HepG2 (cell line): ENCODE data around the gene MEMO1. TPM values are rescaled to one million over a fixed set of nuclear protein-coding genes. Genes with fewer than 3 reads are reported as not detected.

ENCODE experiments used
- ATAC-seq: fragments of 200-7000 bp; cut with Tn5 transposase; 3 replicates; pipeline ENCODE4 v1.9.1; 2020; ENCODE audit warnings: mild to moderate bottlenecking, moderate library complexity
- BruUV-seq: library from RNA; stranded (reverse); fragments of 400-500 nt; replicated peaks from 2 replicates; lab custom pipeline; 2021; lab: Mats Ljungman, UMichigan
- CTCF ChIA-PET: fragments of 300-600 bp; formaldehyde crosslinking; extraction: SDS; loops from one replicate; lab custom pipeline; 2021; ENCODE audit warnings: low total read pairs, inconsistent platforms, low intra/inter-chr PET ratio; lab: Yijun Ruan, JAX
- POLR2A ChIA-PET: fragments of 350-600 bp; sonication (Branson Sonifier 250); formaldehyde crosslinking; loops from one replicate; lab custom pipeline; 2020; ENCODE audit warnings: antibody characterized with exemption, inconsistent platforms; lab: Yijun Ruan, JAX
- DNase-seq: peaks from one replicate; pipeline ENCODE4 v3.0.0-alpha.2; 2015; ENCODE audit warnings: low spot score
- FAIRE-seq: peaks from 3 replicates; lab custom pipeline; 2011; peaks lifted over from hg19 to GRCh38; lab: Jason Lieb, UNC
- H2AFZ ChIP-seq: one replicate; pipeline ENCODE4 v1.6.1; 2011; ENCODE audit warnings: low read length, inconsistent platforms
- H3K27ac ChIP-seq: fragments of 300-600 bp; 3 replicates; pipeline ENCODE4 v1.8.0; 2011; ENCODE audit warnings: mixed run types, mild to moderate bottlenecking, mixed read lengths, low read length, inconsistent platforms; ENCODE audit not compliant: insufficient read depth; ENCODE audit errors: extremely low read length
- H3K27me3 ChIP-seq, 2 experiments: fragments of 200-600 bp in 1 of 2; 2 replicates in 1 of 2; 3 replicates in 1 of 2; pipeline versions ENCODE4 v1.6.0 to v1.8.0; 2011; ENCODE audit warnings: low read length in 2 of 2, mild to moderate bottlenecking in 2 of 2, moderate library complexity in 2 of 2, inconsistent platforms in 1 of 2; ENCODE audit not compliant: insufficient read depth in 2 of 2, control insufficient read depth in 1 of 2
- H3K36me3 ChIP-seq, 2 experiments: fragments of 200-600 bp in 1 of 2; replicated peaks in 1 of 2; 2 replicates in 1 of 2; 3 replicates in 1 of 2; pipeline versions ENCODE4 v1.5.1 to v1.8.0; 2011; ENCODE audit warnings: low read length in 2 of 2, inconsistent platforms in 1 of 2; ENCODE audit not compliant: insufficient read depth in 2 of 2, control insufficient read depth in 1 of 2
- H3K4me1 ChIP-seq: 2 replicates; pipeline ENCODE4 v1.5.1; 2012; ENCODE audit warnings: low read length, inconsistent platforms; ENCODE audit not compliant: insufficient read depth
- H3K4me2 ChIP-seq: 2 replicates; pipeline ENCODE4 v1.6.0; 2011; ENCODE audit warnings: low read depth, low read length, inconsistent platforms
- H3K4me3 ChIP-seq, 3 experiments: fragments of 200-600 bp in 1 of 3; sonication (generic), shearing (Covaris generic) in 1 of 3; replicated peaks in 1 of 3; 2 replicates each; pipeline ENCODE4 v1.5.1; 2011 to 2016; ENCODE audit warnings: low read length in 3 of 3, inconsistent platforms in 2 of 3, low read depth in 2 of 3, mild to moderate bottlenecking in 2 of 3, control low read depth in 1 of 3, mixed read lengths in 1 of 3; ENCODE audit not compliant: insufficient read depth in 1 of 3
- H3K79me2 ChIP-seq: one replicate; pipeline ENCODE4 v1.6.1; 2011; ENCODE audit warnings: low read length, inconsistent platforms; ENCODE audit not compliant: insufficient read depth
- H3K9ac ChIP-seq: 2 replicates; pipeline ENCODE4 v1.6.0; 2011; ENCODE audit warnings: mild to moderate bottlenecking, low read depth, low read length, inconsistent platforms; ENCODE audit not compliant: insufficient read depth
- H3K9me3 ChIP-seq: 2 replicates; pipeline ENCODE4 v1.5.1; 2012; ENCODE audit warnings: mild to moderate bottlenecking, low read length
- H4K20me1 ChIP-seq: 2 replicates; pipeline ENCODE4 v1.6.0; 2011; ENCODE audit warnings: inconsistent platforms, mild to moderate bottlenecking, low read length, moderate library complexity; ENCODE audit not compliant: insufficient read depth
- PLRG1 ChIP-seq: fragments of 450-650 bp; conservative IDR thresholded peaks from 2 replicates; pipeline ENCODE4 v1.6.1; 2016
- SALL1 ChIP-seq: sonication (generic); formaldehyde crosslinking; IDR thresholded peaks from 2 replicates; pipeline ENCODE4 v1.8.0; 2022; ENCODE audit warnings: mild to moderate bottlenecking, missing genetic modification reagents
- YEATS2 ChIP-seq: sonication (generic); formaldehyde crosslinking; IDR thresholded peaks from 2 replicates; pipeline ENCODE4 v1.4.0; 2020; ENCODE audit warnings: missing genetic modification reagents, borderline replicate concordance
- ZNF143 ChIP-seq: sonication (generic); formaldehyde crosslinking; IDR thresholded peaks from 2 replicates; pipeline ENCODE4 v1.4.0; 2020; ENCODE audit warnings: missing genetic modification reagents
- ZNF614 ChIP-seq: IDR thresholded peaks from 2 replicates; pipeline ENCODE4 v1.6.1; 2018; ENCODE audit warnings: missing biosample characterization, missing genetic modification reagents, inconsistent platforms, borderline replicate concordance
- WGBS: methylation state at CpG from one replicate; pipeline ENCODE4 v1.1.6; 2017; ENCODE audit warnings: low lambda C conversion rate; 5-methylcytosine and 5-hydroxymethylcytosine counted together
- in situ Hi-C: cut with HindIII; loops from 2 replicates; pipeline ENCODE4 v1.10.0; 2017; ENCODE audit warnings: low pct_unique_long_range_greater_than_20kb; ENCODE audit not compliant: extremely low pct_ligation_motif_present
- intact Hi-C: fragments of 100-400 bp; cut with micrococcal nuclease; formaldehyde crosslinking; loops from one replicate; pipeline ENCODE4 v1.10.0; 2022; ENCODE audit not compliant: unreplicated experiment
- polyA plus RNA-seq, 8 experiments: library from polyadenylated mRNA; depleted of rRNA in 3 of 8; stranded (reverse) in 7 of 8; unstranded in 1 of 8; fragments of >200 nt; fragmentation: Illumina TruSeq in 4 of 8; extraction: Trizol in 4 of 8; gene quantifications; 2 replicates each; pipeline versions ENCODE4 v1.2.1 to v1.2.3, GENCODE V29; 2011 to 2016; ENCODE audit warnings: low read depth in 4 of 8, missing spikeins in 1 of 8, mixed read lengths in 1 of 8; ENCODE audit not compliant: insufficient read depth in 1 of 8
- total RNA-seq, 5 experiments: library from RNA; depleted of rRNA; stranded (reverse); fragments of >200 nt; fragmentation: Illumina TruSeq; extraction: Trizol; gene quantifications; 2 replicates each; pipeline ENCODE4 v1.2.3, GENCODE V29; 2016; ENCODE audit warnings: low read depth in 1 of 5
- TF ChIP-seq, protein P1 (sequence below): IDR thresholded peaks from 2 replicates; pipeline ENCODE4 v1.6.1; 2016; ENCODE audit warnings: low read depth
- TF ChIP-seq, protein P2 (sequence below): IDR thresholded peaks from 2 replicates; pipeline ENCODE4 v1.6.1; 2016; ENCODE audit warnings: mild to moderate bottlenecking

The MEMO1 gene
- total and polyA plus RNA-seq, 2 of the 13 experiments (the other 11 are each of a cell fraction or from before 2014, with no cell fraction given) = 69.8 to 81.6 TPM

DNA sequence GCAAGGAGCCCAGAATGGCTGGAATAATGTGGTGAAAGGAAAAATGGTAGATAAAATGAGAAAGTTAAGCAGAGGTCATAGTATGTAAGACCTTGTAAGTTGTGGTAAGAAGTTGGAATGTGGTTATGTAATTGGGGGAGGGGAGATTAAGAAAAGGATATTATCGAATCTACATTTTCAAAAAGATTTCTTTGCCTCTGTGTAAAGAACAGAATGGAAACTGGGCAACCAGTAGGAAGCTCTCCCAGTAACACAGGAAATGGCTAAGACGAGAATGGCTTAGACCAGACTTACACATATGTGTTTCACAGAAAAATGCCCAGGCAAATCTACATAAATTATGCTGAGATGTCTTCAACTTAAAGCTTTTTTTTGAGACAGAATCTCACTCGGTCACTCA, 13.2 kb downstream of the MEMO1 start:
- in situ Hi-C loops = no loop called here
- CTCF ChIA-PET = no interaction called here

DNA sequence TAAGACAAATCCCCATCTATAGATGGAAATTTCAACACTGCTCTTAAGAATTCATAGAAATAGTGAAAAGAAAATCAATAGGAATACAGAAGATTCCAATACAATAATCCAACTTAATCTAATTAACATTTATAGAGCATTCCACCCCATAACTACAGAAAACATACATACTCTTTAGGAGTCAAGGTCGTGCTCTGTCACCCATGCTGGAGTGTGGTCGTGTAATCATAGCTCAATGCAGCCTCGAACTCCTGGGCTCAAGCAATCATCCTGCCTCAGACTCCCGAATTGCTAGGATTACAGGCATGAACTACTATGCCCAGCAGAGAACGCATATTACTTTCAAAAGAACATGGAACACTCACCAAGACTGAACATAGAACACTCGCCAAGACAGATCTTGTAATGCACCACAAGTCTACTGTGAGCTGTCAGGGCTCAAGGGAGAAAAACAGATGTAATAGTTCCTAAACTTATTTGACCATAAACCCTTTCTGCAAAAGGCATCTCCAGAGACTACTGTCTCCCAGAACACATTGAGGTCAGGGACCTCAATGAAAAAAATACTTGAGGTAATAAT, 14.1 kb downstream of the MEMO1 start:
- BruUV-seq = no TSS peak
- TF ChIP-seq, protein P1, sequence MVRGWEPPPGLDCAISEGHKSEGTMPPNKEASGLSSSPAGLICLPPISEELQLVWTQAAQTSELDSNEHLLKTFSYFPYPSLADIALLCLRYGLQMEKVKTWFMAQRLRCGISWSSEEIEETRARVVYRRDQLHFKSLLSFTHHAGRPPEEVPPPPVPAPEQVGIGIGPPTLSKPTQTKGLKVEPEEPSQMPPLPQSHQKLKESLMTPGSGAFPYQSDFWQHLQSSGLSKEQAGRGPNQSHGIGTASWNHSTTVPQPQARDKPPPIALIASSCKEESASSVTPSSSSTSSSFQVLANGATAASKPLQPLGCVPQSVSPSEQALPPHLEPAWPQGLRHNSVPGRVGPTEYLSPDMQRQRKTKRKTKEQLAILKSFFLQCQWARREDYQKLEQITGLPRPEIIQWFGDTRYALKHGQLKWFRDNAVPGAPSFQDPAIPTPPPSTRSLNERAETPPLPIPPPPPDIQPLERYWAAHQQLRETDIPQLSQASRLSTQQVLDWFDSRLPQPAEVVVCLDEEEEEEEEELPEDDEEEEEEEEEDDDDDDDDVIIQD (CRISPR knock-in tag) = peak; percentile 69; the same call in 1 of the 2 replicates
- peak; percentile 97 for TF ChIP-seq ZNF614 (CRISPR knock-in tag)
- TF ChIP-seq SALL1 = 0 out of 2 replicates have a peak, but pooled peaks have one; percentile 33
- no peak for TF ChIP-seq YEATS2 (CRISPR knock-in tag)
- TF ChIP-seq, protein P2, sequence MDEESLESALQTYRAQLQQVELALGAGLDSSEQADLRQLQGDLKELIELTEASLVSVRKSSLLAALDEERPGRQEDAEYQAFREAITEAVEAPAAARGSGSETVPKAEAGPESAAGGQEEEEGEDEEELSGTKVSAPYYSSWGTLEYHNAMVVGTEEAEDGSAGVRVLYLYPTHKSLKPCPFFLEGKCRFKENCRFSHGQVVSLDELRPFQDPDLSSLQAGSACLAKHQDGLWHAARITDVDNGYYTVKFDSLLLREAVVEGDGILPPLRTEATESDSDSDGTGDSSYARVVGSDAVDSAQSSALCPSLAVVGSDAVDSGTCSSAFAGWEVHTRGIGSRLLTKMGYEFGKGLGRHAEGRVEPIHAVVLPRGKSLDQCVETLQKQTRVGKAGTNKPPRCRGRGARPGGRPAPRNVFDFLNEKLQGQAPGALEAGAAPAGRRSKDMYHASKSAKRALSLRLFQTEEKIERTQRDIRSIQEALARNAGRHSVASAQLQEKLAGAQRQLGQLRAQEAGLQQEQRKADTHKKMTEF (CRISPR knock-in tag) = no peak
- H3K27me3 ChIP-seq = no peaks in the 10 kb centered on the region
- no peak overlapping the region for H3K27ac ChIP-seq
- ATAC-seq (peak; percentile 31), FAIRE-seq (no peak), DNase-seq (no peak)
- H3K36me3 ChIP-seq = no peaks in the 10 kb centered on the region; a peak in 2 of 5 replicates
- H3K4me1 ChIP-seq = peaks cover 39% of the 10 kb centered on the region
- intact Hi-C loops (no loop called here), in situ Hi-C loops (no loop called here)
- CTCF ChIA-PET = no interaction called here
- no peak overlapping the region for H3K4me2 ChIP-seq
- 80% methylated on average over 6 of the region's 6 CpGs for WGBS
- no peaks in the 10 kb centered on the region for H3K9me3 ChIP-seq
- H4K20me1 ChIP-seq = no peaks in the 10 kb centered on the region; the same call in 1 of the 2 replicates
- no peak overlapping the region for H2AFZ ChIP-seq
- no peak overlapping the region for H3K4me3 ChIP-seq
- H3K79me2 ChIP-seq = peaks cover 87% of the 10 kb centered on the region
- POLR2A ChIA-PET = interaction anchor here (1.4 kb wide), 1 partner anchor 12 kb away, joined by 3 read pairs; no protein-coding TSS in a partner anchor
- no peak overlapping the region for H3K9ac ChIP-seq

More for the DNA sequence above, 13.2 kb downstream of the MEMO1 start:
- H4K20me1 ChIP-seq = peaks cover 1% of the 10 kb centered on the region; the same call in 1 of the 2 replicates
- intact Hi-C loops = no loop called here
- no peak for ATAC-seq
- no peak overlapping the region for H2AFZ ChIP-seq
- H3K27ac ChIP-seq = no peak overlapping the region
- POLR2A ChIA-PET = interaction anchor here (1.4 kb wide), 1 partner anchor 11 kb away, joined by 3 read pairs; no protein-coding TSS in a partner anchor
- no TSS peak for BruUV-seq
- no peak overlapping the region for H3K4me2 ChIP-seq
- peaks cover 87% of the 10 kb centered on the region for H3K79me2 ChIP-seq
- H3K4me1 ChIP-seq = peaks cover 30% of the 10 kb centered on the region
- H3K9me3 ChIP-seq = no peaks in the 10 kb centered on the region
- 92% methylated on average over 3 of the region's 3 CpGs for WGBS
- no peak for TF ChIP-seq ZNF143 (CRISPR knock-in tag)
- TF ChIP-seq PLRG1 = no peak
- TF ChIP-seq, all 625 proteins: peak for 0
- H3K4me3 ChIP-seq = no peak overlapping the region
- no peaks in the 10 kb centered on the region; a peak in 2 of 5 replicates for H3K36me3 ChIP-seq
- FAIRE-seq = no peak
- DNase-seq = no peak
- H3K27me3 ChIP-seq = no peaks in the 10 kb centered on the region
- no peak overlapping the region for H3K9ac ChIP-seq
